Left hindlimb (tissue), 1 donor: ENCODE results near the gene SELENOO.

Experiments
- DNase-seq: peaks from one replicate; pipeline ENCODE4 v3.0.0-alpha.2; 2018

Gene SELENOO

GRCh38 chr22:50243685-50244419, 43.0 kb downstream of the SELENOO start:
- DNase-seq, result no peak

- DNase-seq, result peak; percentile 93
These were observed 43.8 kb downstream of the SELENOO start, which contains the start of gene TUBGCP6 for GRCh38 chr22:50244420-50245213. Gene TUBGCP6 (minus strand): TSS chr22:50245023. CDS start chr22:50244459, 564 bp downstream.

- no peak for DNase-seq
These were observed 44.6 kb downstream of the SELENOO start for GRCh38 chr22:50245214-50246072.

GRCh38 chr22:50246242-50247175, 45.7 kb downstream of the SELENOO start:
- no peak for DNase-seq

- DNase-seq, result no peak
These were observed 46.9 kb downstream of the SELENOO start for GRCh38 chr22:50247748-50248147.

GRCh38 chr22:50248196-50249081, 47.6 kb downstream of the SELENOO start:
- no peak for DNase-seq

GRCh38 chr22:50249341-50250248, 48.8 kb downstream of the SELENOO start:
- no peak for DNase-seq

- no peak for DNase-seq
These were observed 49.4 kb downstream of the SELENOO start for GRCh38 chr22:50250249-50250554.

GRCh38 chr22:50250555-50251476, 50.0 kb downstream of the SELENOO start, which contains the start of gene HDAC10:
Gene HDAC10 (minus strand): TSS chr22:50251265. CDS start chr22:50251032, 233 bp downstream.
- peak; percentile 81 for DNase-seq

GRCh38 chr22:50251477-50252081, 50.8 kb downstream of the SELENOO start:
- no peak for DNase-seq

- peak; percentile 77 for DNase-seq
These were observed 51.6 kb downstream of the SELENOO start for GRCh38 chr22:50252082-50253045.

- no peak for DNase-seq
These were observed 52.5 kb downstream of the SELENOO start for GRCh38 chr22:50253046-50253915.

- DNase-seq, result no peak
These were observed 53.1 kb downstream of the SELENOO start for GRCh38 chr22:50253941-50254340.

GRCh38 chr22:50255099-50255498, 54.3 kb downstream of the SELENOO start:
- no peak for DNase-seq

- no peak for DNase-seq
These were observed 54.8 kb downstream of the SELENOO start for GRCh38 chr22:50255607-50256006.
